ENCODE data around the gene BTBD9. TPM values are rescaled to one million over a fixed set of nuclear protein-coding genes. Genes with fewer than 3 reads are reported as not detected.

Gene BTBD9
- total and polyA plus RNA-seq, 2 donors (not counting 1 experiment from before 2014, with no cell fraction given): 4.1 to 48.9 TPM

DNA sequence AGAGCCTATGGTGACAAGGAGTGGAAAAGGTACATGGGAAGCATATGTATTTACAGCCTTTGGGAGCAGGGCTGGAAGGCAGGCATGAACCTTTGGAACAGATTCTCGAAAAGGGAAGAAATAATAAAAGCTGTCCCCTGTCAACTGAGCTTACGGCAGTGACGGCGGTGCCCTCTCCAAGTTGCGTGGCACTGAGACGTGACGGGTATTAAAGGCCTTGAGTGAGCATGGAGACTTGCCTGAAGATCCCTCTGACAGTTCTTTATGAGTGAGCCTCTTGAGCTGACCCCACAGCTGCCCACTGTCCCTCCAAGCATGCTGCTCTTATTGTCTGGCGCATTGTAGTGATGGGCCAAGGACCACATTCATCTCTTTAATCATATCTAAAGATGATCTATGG lies 431.7 kb downstream of the BTBD9 start:
- over 99% methylated on average over 7 of the region's 8 CpGs for WGBS (ENCODE audit: insufficient coverage)
- H3K4me3 Mint-ChIP-seq: no peak overlapping the region
- intact Hi-C loops (cut with micrococcal nuclease): no loop called here
- ATAC-seq (ENCODE audit: low read depth) (no peak), DNase-seq (no peak)
- Histone ChIP-seq H3K4me2 (replicated peaks; ENCODE audit: low read depth, low read length, poor library complexity, severe bottlenecking) (no peak overlapping the region), H3K4me3 (ENCODE audit: control extremely low read depth in 1 of 5, extremely low read depth in 1 of 5, insufficient read depth in 1 of 5, low read depth in 2 of 5, low read length in 4 of 5) (no peak overlapping the region), H3K27me3 (replicated peaks in 1 of 4; ENCODE audit: control extremely low read depth in 1 of 4, control insufficient read depth in 3 of 4, insufficient read depth in 4 of 4, low read length in 3 of 4) (no peaks in the 10 kb centered on the region), H3K4me1 (ENCODE audit: control insufficient read depth in 2 of 2, insufficient read depth in 2 of 2, low read length in 2 of 2) (no peaks in the 10 kb centered on the region), H3K9ac (ENCODE audit: low read length) (no peak overlapping the region), H3K27ac (ENCODE audit: low read length in 2 of 2) (no peak overlapping the region), H3K36me3 (replicated peaks in 1 of 2; ENCODE audit: control extremely low read depth in 1 of 2, control insufficient read depth in 1 of 2, extremely low read depth in 1 of 2, insufficient read depth in 2 of 2, low read length in 1 of 2) (no peaks in the 10 kb centered on the region), H3K9me3 (ENCODE audit: control extremely low read depth in 1 of 3, control insufficient read depth in 2 of 3, insufficient read depth in 1 of 3, low read length in 2 of 3) (no peaks in the 10 kb centered on the region), H2AFZ (ENCODE audit: insufficient read depth, low read depth, low read length, poor library complexity, severe bottlenecking) (no peak overlapping the region), H3K79me2 (ENCODE audit: control insufficient read depth, insufficient read depth, low read length) (no peaks in the 10 kb centered on the region), H4K20me1 (ENCODE audit: control insufficient read depth, insufficient read depth, low read length, poor library complexity, severe bottlenecking) (no peaks in the 10 kb centered on the region)
- no peaks in the 10 kb centered on the region for H3K9me3 Mint-ChIP-seq (ENCODE audit: insufficient read depth)
- CTCF ChIA-PET: no interaction called here
- TF ChIP-seq EZH2 (IDR thresholded peaks at IDR 0.05; ENCODE audit: borderline replicate concordance, insufficient read depth, low read depth, low read length, poor library complexity, severe bottlenecking): no peak
- TF ChIP-seq, protein P1, sequence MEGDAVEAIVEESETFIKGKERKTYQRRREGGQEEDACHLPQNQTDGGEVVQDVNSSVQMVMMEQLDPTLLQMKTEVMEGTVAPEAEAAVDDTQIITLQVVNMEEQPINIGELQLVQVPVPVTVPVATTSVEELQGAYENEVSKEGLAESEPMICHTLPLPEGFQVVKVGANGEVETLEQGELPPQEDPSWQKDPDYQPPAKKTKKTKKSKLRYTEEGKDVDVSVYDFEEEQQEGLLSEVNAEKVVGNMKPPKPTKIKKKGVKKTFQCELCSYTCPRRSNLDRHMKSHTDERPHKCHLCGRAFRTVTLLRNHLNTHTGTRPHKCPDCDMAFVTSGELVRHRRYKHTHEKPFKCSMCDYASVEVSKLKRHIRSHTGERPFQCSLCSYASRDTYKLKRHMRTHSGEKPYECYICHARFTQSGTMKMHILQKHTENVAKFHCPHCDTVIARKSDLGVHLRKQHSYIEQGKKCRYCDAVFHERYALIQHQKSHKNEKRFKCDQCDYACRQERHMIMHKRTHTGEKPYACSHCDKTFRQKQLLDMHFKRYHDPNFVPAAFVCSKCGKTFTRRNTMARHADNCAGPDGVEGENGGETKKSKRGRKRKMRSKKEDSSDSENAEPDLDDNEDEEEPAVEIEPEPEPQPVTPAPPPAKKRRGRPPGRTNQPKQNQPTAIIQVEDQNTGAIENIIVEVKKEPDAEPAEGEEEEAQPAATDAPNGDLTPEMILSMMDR (IDR thresholded peaks at IDR 0.05): no peak
- POLR2A ChIA-PET: no interaction called here
- H3K27me3 Mint-ChIP-seq: no peaks in the 10 kb centered on the region
- H3K27ac Mint-ChIP-seq: no peak overlapping the region
- H3K4me1 Mint-ChIP-seq: peaks cover 1% of the 10 kb centered on the region

DNA sequence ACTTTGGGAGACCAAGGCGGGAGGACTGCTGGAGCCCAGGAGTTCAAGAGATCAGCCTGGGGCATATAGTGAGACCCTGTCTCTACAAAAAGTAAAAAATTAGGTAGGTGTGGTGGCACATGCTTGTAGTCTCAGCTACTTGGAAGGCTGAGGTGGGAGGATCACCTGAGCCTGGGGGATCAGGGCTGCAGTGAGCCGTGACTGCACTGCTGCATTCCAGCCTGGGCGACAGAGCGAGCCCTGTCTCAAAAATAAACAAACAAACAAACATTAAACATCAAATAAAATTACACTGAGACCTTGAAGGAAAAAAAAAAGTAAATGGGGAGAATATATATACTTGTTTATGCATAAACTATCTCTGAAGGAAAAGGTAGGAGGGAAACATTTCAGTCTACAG lies 432.4 kb downstream of the BTBD9 start:
- ChIA-PET POLR2A (no interaction called here), CTCF (no interaction called here)
- H3K4me3 Mint-ChIP-seq: no peak overlapping the region
- Histone ChIP-seq H3K79me2 (ENCODE audit: control insufficient read depth, insufficient read depth, low read length) (no peaks in the 10 kb centered on the region), H2AFZ (ENCODE audit: insufficient read depth, low read depth, low read length, poor library complexity, severe bottlenecking) (no peak overlapping the region), H4K20me1 (ENCODE audit: control insufficient read depth, insufficient read depth, low read length, poor library complexity, severe bottlenecking) (no peaks in the 10 kb centered on the region), H3K9ac (ENCODE audit: low read length) (no peak overlapping the region), H3K4me3 (ENCODE audit: control extremely low read depth in 1 of 5, extremely low read depth in 1 of 5, insufficient read depth in 1 of 5, low read depth in 2 of 5, low read length in 4 of 5) (no peak overlapping the region), H3K9me3 (ENCODE audit: control extremely low read depth in 1 of 3, control insufficient read depth in 2 of 3, insufficient read depth in 1 of 3, low read length in 2 of 3) (no peaks in the 10 kb centered on the region), H3K27me3 (replicated peaks in 1 of 4; ENCODE audit: control extremely low read depth in 1 of 4, control insufficient read depth in 3 of 4, insufficient read depth in 4 of 4, low read length in 3 of 4) (no peaks in the 10 kb centered on the region), H3K4me2 (replicated peaks; ENCODE audit: low read depth, low read length, poor library complexity, severe bottlenecking) (no peak overlapping the region), H3K4me1 (ENCODE audit: control insufficient read depth in 2 of 2, insufficient read depth in 2 of 2, low read length in 2 of 2) (no peaks in the 10 kb centered on the region), H3K27ac (ENCODE audit: low read length in 2 of 2) (no peak overlapping the region), H3K36me3 (replicated peaks in 1 of 2; ENCODE audit: control extremely low read depth in 1 of 2, control insufficient read depth in 1 of 2, extremely low read depth in 1 of 2, insufficient read depth in 2 of 2, low read length in 1 of 2) (no peaks in the 10 kb centered on the region)
- TF ChIP-seq EZH2 (IDR thresholded peaks at IDR 0.05; ENCODE audit: borderline replicate concordance, insufficient read depth, low read depth, low read length, poor library complexity, severe bottlenecking): no peak
- TF ChIP-seq, protein P1 (IDR thresholded peaks at IDR 0.05): no peak
- 100% methylated on average over 1 of the region's 4 CpGs for WGBS (ENCODE audit: insufficient coverage)
- intact Hi-C loops (cut with micrococcal nuclease): no loop called here
- no peak overlapping the region for H3K27ac Mint-ChIP-seq
- H3K27me3 Mint-ChIP-seq: no peaks in the 10 kb centered on the region
- no peak for DNase-seq
- peaks cover 1% of the 10 kb centered on the region for H3K4me1 Mint-ChIP-seq
- H3K9me3 Mint-ChIP-seq (ENCODE audit: insufficient read depth): no peaks in the 10 kb centered on the region
- ATAC-seq (ENCODE audit: low read depth): no peak

Measured in B cell (primary cell).